K562 (cell line): ENCODE results near the gene LMTK2. TPM values are rescaled to one million over a fixed set of nuclear protein-coding genes. Genes with fewer than 3 reads are reported as not detected.

Source experiments
- ATAC-seq: fragments of 200-7000 bp; cut with Tn5 transposase; 3 replicates; pipeline ENCODE4 v1.9.1; 2020; ENCODE audit warnings: moderate library complexity
- BruUV-seq: library from RNA; stranded (reverse); fragments of 400-500 nt; replicated peaks from 2 replicates; lab custom pipeline; 2021; lab: Mats Ljungman, UMichigan
- CTCF ChIA-PET: fragments of 300-600 bp; formaldehyde crosslinking; extraction: SDS; loops from one replicate; lab custom pipeline; 2021; ENCODE audit warnings: low intra/inter-chr PET ratio; lab: Yijun Ruan, JAX
- POLR2A ChIA-PET: fragments of 300-600, 350-650 bp; sonication (Branson Sonifier 250); formaldehyde crosslinking; extraction: SDS; loops from one replicate; lab custom pipeline; 2021; ENCODE audit warnings: antibody characterized with exemption, inconsistent platforms; lab: Yijun Ruan, JAX
- DNase-seq, 4 experiments: peaks; one replicate each; pipeline versions ENCODE4 v3.0.0 to v3.0.0-alpha.2; 2011 to 2018; ENCODE audit warnings: low spot score in 3 of 4, mixed read lengths in 3 of 4; ENCODE audit errors: extremely low read depth in 1 of 4
- FAIRE-seq: peaks from 2 replicates; lab custom pipeline; 2011; peaks lifted over from hg19 to GRCh38; lab: Jason Lieb, UNC
- H2AFZ ChIP-seq: 2 replicates; pipeline ENCODE4 v1.6.0; 2011; ENCODE audit warnings: low read depth, low read length, control low read depth, inconsistent platforms
- H3K27ac ChIP-seq: fragments of 200-600 bp; 3 replicates; pipeline ENCODE4 v1.8.0; 2011; ENCODE audit warnings: low read depth, mild to moderate bottlenecking, control low read depth, inconsistent platforms, low read length, moderate library complexity, mixed read lengths; ENCODE audit errors: extremely low read depth
- H3K27me3 ChIP-seq, 2 experiments: fragments of 300-600 bp in 1 of 2; 2 replicates in 1 of 2; 3 replicates in 1 of 2; pipeline versions ENCODE4 v1.6.0 to v1.8.0; 2011; ENCODE audit warnings: inconsistent platforms in 2 of 2, low read length in 2 of 2, mild to moderate bottlenecking in 1 of 2, mixed read lengths in 1 of 2, moderate library complexity in 1 of 2; ENCODE audit not compliant: control insufficient read depth in 2 of 2, insufficient read depth in 2 of 2
- H3K36me3 ChIP-seq: fragments of 300-600 bp; 3 replicates; pipeline ENCODE4 v1.8.0; 2011; ENCODE audit warnings: mild to moderate bottlenecking, low read length, inconsistent platforms; ENCODE audit not compliant: control insufficient read depth, insufficient read depth
- H3K4me1 ChIP-seq, 2 experiments: fragments of 200-600 bp in 1 of 2; replicated peaks in 1 of 2; 2 replicates in 1 of 2; 3 replicates in 1 of 2; pipeline versions ENCODE4 v1.5.1 to v1.8.0; 2011; ENCODE audit warnings: inconsistent platforms in 2 of 2, low read length in 2 of 2, mild to moderate bottlenecking in 1 of 2, mixed read lengths in 1 of 2, moderate library complexity in 1 of 2; ENCODE audit not compliant: control insufficient read depth in 2 of 2, insufficient read depth in 2 of 2
- H3K4me2 ChIP-seq: 2 replicates; pipeline ENCODE4 v1.6.1; 2011; ENCODE audit warnings: low read length, control low read depth, inconsistent platforms, mixed read lengths; ENCODE audit not compliant: insufficient read depth
- H3K4me3 ChIP-seq: fragments of 200-600 bp; sonication (generic), shearing (Covaris generic); 2 replicates; pipeline ENCODE4 v1.5.1; 2016; ENCODE audit warnings: control low read depth, inconsistent platforms
- H3K79me2 ChIP-seq: fragments of 200-600 bp; 3 replicates; pipeline ENCODE4 v1.8.0; 2011; ENCODE audit warnings: low read length, inconsistent platforms; ENCODE audit not compliant: control insufficient read depth, insufficient read depth
- H3K9ac ChIP-seq, 2 experiments: 2 replicates each; pipeline versions ENCODE4 v1.6.0 to v1.6.1; 2011; ENCODE audit warnings: low read depth in 2 of 2, low read length in 2 of 2, control low read depth in 1 of 2, inconsistent platforms in 1 of 2, mild to moderate bottlenecking in 1 of 2, mixed read lengths in 1 of 2; ENCODE audit not compliant: insufficient read depth in 1 of 2
- H3K9me1 ChIP-seq: one replicate; pipeline ENCODE4 v1.6.0; 2011; ENCODE audit warnings: inconsistent platforms, mild to moderate bottlenecking, low read length, moderate library complexity; ENCODE audit not compliant: control insufficient read depth, insufficient read depth
- H3K9me3 ChIP-seq: replicated peaks from 2 replicates; pipeline ENCODE4 v1.5.1; 2011; ENCODE audit warnings: low read depth, low read length, inconsistent platforms; ENCODE audit not compliant: control insufficient read depth, insufficient read depth
- H4K20me1 ChIP-seq: replicated peaks from 2 replicates; pipeline ENCODE4 v1.6.1; 2011; ENCODE audit warnings: low read length, inconsistent platforms, mixed read lengths; ENCODE audit not compliant: control insufficient read depth, insufficient read depth
- EP400 ChIP-seq: fragments of 450-650 bp; IDR thresholded peaks from 2 replicates; pipeline ENCODE4 v1.6.1; 2017; ENCODE audit warnings: antibody characterized with exemption, mild to moderate bottlenecking, moderate library complexity
- GABPA ChIP-seq: fragments of 200-800 bp; sonication (Bioruptor generic); conservative IDR thresholded peaks from 2 replicates; pipeline ENCODE4 v1.6.1; 2016; ENCODE audit warnings: low read depth, missing genetic modification characterization, missing compliant biosample characterization
- KDM1A ChIP-seq, 2 experiments: fragments of 450-650 bp; IDR thresholded peaks; 2 replicates each; pipeline ENCODE4 v1.6.1; 2016; ENCODE audit warnings: mild to moderate bottlenecking in 2 of 2
- MYNN ChIP-seq, 2 experiments: sonication (generic); formaldehyde crosslinking in 1 of 2; IDR thresholded peaks; 2 replicates each; pipeline versions ENCODE4 v1.5.0 to v1.6.1; 2016 to 2020; ENCODE audit warnings: antibody characterized with exemption in 1 of 2, missing genetic modification reagents in 1 of 2
- NFYB ChIP-seq: IDR thresholded peaks from 2 replicates; pipeline ENCODE4 v1.6.1; 2011; ENCODE audit warnings: mild to moderate bottlenecking, moderate library complexity; ENCODE audit not compliant: insufficient read length; ENCODE audit errors: extremely low read depth
- PYGO2 ChIP-seq: fragments of 450-650 bp; IDR thresholded peaks from 2 replicates; pipeline ENCODE4 v1.6.1; 2016; ENCODE audit warnings: mild to moderate bottlenecking, missing genetic modification characterization, moderate library complexity, missing compliant biosample characterization
- SPI1 ChIP-seq: IDR thresholded peaks from 2 replicates; pipeline ENCODE4 v1.6.1; 2011; ENCODE audit warnings: low read depth, low read length, control low read depth, borderline replicate concordance
- TEAD1 ChIP-seq, 2 experiments: fragments of 450-650 bp in 1 of 2; sonication (generic) in 1 of 2; formaldehyde crosslinking; IDR thresholded peaks; 2 replicates each; pipeline versions ENCODE4 v1.4.0 to v1.8.0; 2020 to 2022; ENCODE audit warnings: mild to moderate bottlenecking in 2 of 2, missing genetic modification reagents in 1 of 2
- ZBTB11 ChIP-seq, 3 experiments: fragments of 200-800 bp in 1 of 3; fragments of 250-450 bp in 1 of 3; fragments of 450-650 bp in 1 of 3; sonication (Bioruptor Pico) in 1 of 3; sonication (Bioruptor generic) in 1 of 3; formaldehyde crosslinking in 1 of 3; IDR thresholded peaks; 2 replicates each; pipeline versions ENCODE4 v1.6.1 to v1.8.0; 2016 to 2022; ENCODE audit warnings: mild to moderate bottlenecking in 2 of 3, missing genetic modification characterization in 2 of 3, missing compliant biosample characterization in 1 of 3, moderate library complexity in 1 of 3
- ZNF696 ChIP-seq: fragments of 250-450 bp; sonication (Bioruptor Pico); conservative IDR thresholded peaks from 2 replicates; pipeline ENCODE4 v1.4.0; 2020; ENCODE audit warnings: mild to moderate bottlenecking, moderate library complexity
- WGBS: fragments of 100-300 bp; shearing (Covaris generic); methylation state at CpG from one replicate; pipeline ENCODE4 v1.1.6; 2016; ENCODE audit warnings: low coverage, mixed read lengths; ENCODE audit not compliant: insufficient coverage; ENCODE audit errors: missing lambda C conversion rate; 5-methylcytosine and 5-hydroxymethylcytosine counted together
- in situ Hi-C: fragments of 300-500 bp; cut with MboI; formaldehyde crosslinking; loops from 4 replicates; pipeline ENCODE4 v1.15.0; 2018; ENCODE audit warnings: inconsistent platforms, mixed read lengths
- intact Hi-C: fragments of 100-400 bp; cut with micrococcal nuclease; formaldehyde crosslinking; loops from 2 replicates; pipeline ENCODE4 v1.14.2; 2022
- polyA plus RNA-seq, 8 experiments: library from polyadenylated mRNA; depleted of rRNA in 4 of 8; stranded (reverse) in 5 of 8; unstranded in 3 of 8; fragments of >200 nt; fragmentation: Nextera tagmentation in 2 of 8; fragmentation: Illumina TruSeq in 1 of 8; extraction: Ambion mirVana in 2 of 8; extraction: Trizol in 1 of 8; gene quantifications; 2 replicates each; pipeline versions ENCODE4 v1.2.1 to v1.2.3, GENCODE V29; 2011 to 2014; ENCODE audit warnings: inconsistent platforms in 1 of 8, missing spikeins in 1 of 8
- total RNA-seq, 7 experiments: library from RNA; depleted of rRNA in 6 of 7; stranded (reverse); fragments of >200 nt in 6 of 7; fragmentation: Illumina TruSeq in 2 of 7; extraction: Trizol in 2 of 7; gene quantifications; 2 replicates each; pipeline versions ENCODE4 v1.2.1 to v1.2.3, GENCODE V29; 2011 to 2021; ENCODE audit warnings: low replicate concordance in 1 of 7

The LMTK2 gene
- total and polyA plus RNA-seq, 9 of the 15 experiments (the other 6 are each of a cell fraction or from before 2014, with no cell fraction given), result 0.78 to 16.4 (median 6.3) TPM

GRCh38 chr7:98248156-98248555 lies 141.5 kb downstream of the LMTK2 start (continued):
- no peak for TF ChIP-seq KDM1A (IDR thresholded peaks at IDR 0.05)
- TF ChIP-seq ZNF696, result no peak
- no peak for TF ChIP-seq EP400
- TF ChIP-seq NFYB, result no peak
- no peak for TF ChIP-seq MYNN (IDR thresholded peaks at IDR 0.05)
- TF ChIP-seq MYNN (CRISPR knock-in tag; IDR thresholded peaks at IDR 0.05), result no peak

GRCh38 chr7:98249106-98249505 lies 142.4 kb downstream of the LMTK2 start:
- no peak overlapping the region for H3K9ac ChIP-seq
- ATAC-seq, result no peak
- peaks cover 10 to 29% of the 10 kb centered on the region in 2 experiments; a peak in 4 of 5 replicates for H3K4me1 ChIP-seq
- H3K79me2 ChIP-seq, result peaks cover 13% of the 10 kb centered on the region
- 81% methylated on average over 6 of the region's 6 CpGs for WGBS
- CTCF ChIA-PET, result no interaction called here
- no peak for FAIRE-seq
- H3K4me2 ChIP-seq, result no peak overlapping the region
- no TSS peak for BruUV-seq
- intact Hi-C loops (no loop called here), in situ Hi-C loops (no loop called here)
- H3K27me3 ChIP-seq, result no peaks in the 10 kb centered on the region
- no peak overlapping the region for H3K4me3 ChIP-seq
- H2AFZ ChIP-seq, result no peak overlapping the region
- no peak overlapping the region for H3K27ac ChIP-seq
- DNase-seq, result no peak
- POLR2A ChIA-PET, result no interaction called here
- no peaks in the 10 kb centered on the region for H3K9me3 ChIP-seq
- no peaks in the 10 kb centered on the region for H3K36me3 ChIP-seq
- H4K20me1 ChIP-seq, result no peaks in the 10 kb centered on the region
- H3K9me1 ChIP-seq, result no peaks in the 10 kb centered on the region
- TF ChIP-seq SPI1 (peak; percentile 59; the same call in 1 of the 2 replicates), PYGO2 (no peak), GABPA (peak; percentile 47; the same call in 1 of the 2 replicates), ZBTB11 (CRISPR knock-in tag; IDR thresholded peaks at IDR 0.05) (peak in 2 of 3 experiments; percentile 28 to 44; a peak in 1 of 6 replicates), TEAD1 (CRISPR knock-in tag; IDR thresholded peaks at IDR 0.05) (no peak)
